Osteoblast (primary cell): ENCODE results near the gene GTF2IRD1. TPM values are rescaled to one million over a fixed set of nuclear protein-coding genes. Genes with fewer than 3 reads are reported as not detected.
A peak's percentile ranks its signal among the peaks of the same experiment; 100 is the strongest.

Experiments used
- DNase-seq: peaks from one replicate; pipeline ENCODE4 v3.0.0; 2011; ENCODE audit warnings: low spot score, mixed read lengths; ENCODE audit not compliant: insufficient read length; ENCODE audit errors: missing footprints
- H2AFZ ChIP-seq: 2 replicates; pipeline ENCODE4 v1.6.0; 2011; ENCODE audit warnings: mild to moderate bottlenecking, low read length
- H3K27ac ChIP-seq: 2 replicates; pipeline ENCODE4 v1.5.1; 2011; ENCODE audit warnings: mild to moderate bottlenecking, low read depth, low read length, moderate library complexity
- H3K27me3 ChIP-seq: 2 replicates; pipeline ENCODE4 v1.6.0; 2012; ENCODE audit warnings: mild to moderate bottlenecking, control low read depth, inconsistent platforms, low read length, moderate library complexity; ENCODE audit not compliant: insufficient read depth
- H3K36me3 ChIP-seq: 2 replicates; pipeline ENCODE4 v1.5.1; 2011; ENCODE audit warnings: mild to moderate bottlenecking, low read length, control low read depth, moderate library complexity; ENCODE audit not compliant: insufficient read depth
- H3K4me1 ChIP-seq: 2 replicates; pipeline ENCODE4 v1.5.1; 2011; ENCODE audit warnings: mild to moderate bottlenecking, low read length, control low read depth, moderate library complexity; ENCODE audit not compliant: insufficient read depth
- H3K4me2 ChIP-seq: 2 replicates; pipeline ENCODE4 v1.6.0; 2011; ENCODE audit warnings: mild to moderate bottlenecking, low read length; ENCODE audit not compliant: insufficient read depth
- H3K4me3 ChIP-seq: fragments of 200-600 bp; sonication (generic); 3 replicates; pipeline ENCODE4 v1.5.1; 2012; ENCODE audit warnings: mild to moderate bottlenecking, low read length, inconsistent platforms; ENCODE audit not compliant: insufficient read depth
- H3K79me2 ChIP-seq: 2 replicates; pipeline ENCODE4 v1.6.0; 2012; ENCODE audit warnings: mild to moderate bottlenecking, low read length, control low read depth, inconsistent platforms; ENCODE audit not compliant: insufficient read depth
- H3K9me3 ChIP-seq: 2 replicates; pipeline ENCODE4 v1.5.1; 2011; ENCODE audit warnings: low read depth, low read length, control low read depth
- H4K20me1 ChIP-seq: 2 replicates; pipeline ENCODE4 v1.6.0; 2012; ENCODE audit warnings: mild to moderate bottlenecking, low read length, control low read depth; ENCODE audit not compliant: insufficient read depth
- CTCF ChIP-seq: IDR thresholded peaks from 2 replicates; pipeline ENCODE4 v1.5.1; 2011; ENCODE audit warnings: mild to moderate bottlenecking, low read depth, low read length, moderate library complexity; ENCODE audit errors: extremely low read depth
- total RNA-seq: library from RNA; depleted of rRNA; stranded (reverse); fragments of >200 nt; gene quantifications from 2 replicates; pipeline ENCODE4 v1.2.3, GENCODE V29; 2012

The GTF2IRD1 gene
- total RNA-seq, 1 donor, result 15.9 TPM

GRCh38 chr7:74452748-74453321 lies 871 bp upstream of the GTF2IRD1 start:
- Histone ChIP-seq H3K79me2 (peaks cover 47% of the 10 kb centered on the region), H3K36me3 (no peaks in the 10 kb centered on the region), H3K4me3 (peak overlapping the region; percentile 79), H3K27ac (peak overlapping the region; percentile 90), H3K27me3 (no peaks in the 10 kb centered on the region), H4K20me1 (peaks cover 11% of the 10 kb centered on the region), H2AFZ (peak overlapping the region; percentile 88), H3K4me1 (peaks cover 27% of the 10 kb centered on the region), H3K4me2 (peak overlapping the region; percentile 82), H3K9me3 (no peaks in the 10 kb centered on the region)
- TF ChIP-seq CTCF, result no peak
- peak; percentile 96 for DNase-seq

DNA sequence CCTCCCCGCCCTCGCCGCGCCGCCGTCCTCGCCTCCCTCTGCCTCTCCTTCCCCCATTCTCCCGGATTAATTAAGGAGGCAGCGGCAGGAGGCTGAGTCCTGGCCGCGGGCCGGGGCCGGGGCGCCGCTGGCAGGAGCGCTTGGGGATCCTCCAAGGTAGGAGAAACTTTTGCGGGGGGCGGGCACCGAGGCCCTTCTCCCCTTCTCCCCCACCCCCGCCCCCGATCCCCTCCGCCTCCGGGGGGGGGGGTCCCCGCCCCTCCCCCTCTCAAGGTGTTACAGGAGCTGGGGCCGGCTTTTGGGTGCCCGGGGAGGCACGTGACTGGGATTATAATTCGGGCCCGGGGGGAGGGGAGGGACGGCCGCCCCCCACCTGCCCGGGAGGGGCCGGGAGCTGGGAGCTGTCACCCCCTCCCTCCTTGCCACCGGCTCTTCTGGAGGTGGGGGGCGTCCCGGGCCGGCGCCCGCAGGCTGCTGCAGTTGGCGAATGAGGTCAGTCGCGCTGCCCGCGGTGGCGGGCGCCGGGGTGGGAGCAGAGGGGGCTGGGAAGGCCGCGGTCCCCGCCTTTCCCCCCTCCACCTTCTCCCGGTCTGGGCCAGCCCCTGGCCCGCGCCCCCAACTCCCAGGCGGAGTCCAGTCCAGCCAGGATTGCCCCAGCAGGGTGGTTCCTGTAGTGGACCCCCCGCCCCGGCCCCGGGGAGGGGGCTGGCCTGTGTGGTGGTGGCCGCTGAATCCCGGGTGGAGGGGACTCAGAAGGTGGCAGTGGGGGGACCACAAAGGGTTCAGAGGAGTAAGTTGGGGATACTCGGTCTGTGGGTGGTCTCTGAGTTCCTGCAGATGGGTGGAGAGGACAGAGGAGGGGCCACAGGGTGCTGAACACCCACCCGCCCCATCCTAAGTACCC lies 567 bp downstream of the GTF2IRD1 start:
- H3K4me1 ChIP-seq, result peaks cover 27% of the 10 kb centered on the region
- no peak for TF ChIP-seq CTCF
- peak; percentile 86 for DNase-seq
- no peaks in the 10 kb centered on the region for H3K27me3 ChIP-seq
- H3K79me2 ChIP-seq, result peaks cover 61% of the 10 kb centered on the region
- H3K9me3 ChIP-seq, result no peaks in the 10 kb centered on the region
- peak overlapping the region; percentile 83 for H3K4me2 ChIP-seq
- H3K36me3 ChIP-seq, result no peaks in the 10 kb centered on the region
- H3K27ac ChIP-seq, result peak overlapping the region; percentile 86
- H4K20me1 ChIP-seq, result peaks cover 11% of the 10 kb centered on the region
- H2AFZ ChIP-seq, result no peak overlapping the region
- peak overlapping the region; percentile 79 for H3K4me3 ChIP-seq

DNA sequence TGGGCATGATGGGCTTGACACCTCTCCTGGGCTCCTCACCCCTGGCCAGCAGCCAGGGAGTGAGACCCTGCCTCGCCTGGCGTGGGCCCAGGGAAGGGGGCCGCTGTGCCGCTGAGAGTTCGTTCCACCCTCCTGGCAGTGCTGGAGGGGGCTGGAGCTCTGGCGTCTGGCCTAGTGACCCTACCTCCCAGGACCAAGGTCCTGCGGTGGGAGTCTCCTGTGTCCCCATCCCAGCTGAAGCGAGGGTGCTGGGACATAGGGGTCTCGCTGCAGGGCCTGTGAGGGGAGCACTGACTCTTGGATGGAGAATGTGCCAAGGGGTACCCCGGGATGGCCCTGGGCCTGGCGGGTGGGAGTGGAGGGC lies 1.2 kb downstream of the GTF2IRD1 start:
- Histone ChIP-seq H3K27me3 (no peaks in the 10 kb centered on the region), H3K4me1 (peaks cover 27% of the 10 kb centered on the region), H3K79me2 (peaks cover 68% of the 10 kb centered on the region), H3K27ac (peak overlapping the region; percentile 86), H3K4me3 (peak overlapping the region; percentile 79), H3K36me3 (no peaks in the 10 kb centered on the region), H3K9me3 (no peaks in the 10 kb centered on the region), H2AFZ (no peak overlapping the region), H3K4me2 (peak overlapping the region; percentile 83), H4K20me1 (peaks cover 11% of the 10 kb centered on the region)
- DNase-seq, result no peak
- no peak for TF ChIP-seq CTCF

- Histone ChIP-seq H3K27me3 (no peaks in the 10 kb centered on the region), H3K36me3 (no peaks in the 10 kb centered on the region), H2AFZ (no peak overlapping the region), H4K20me1 (peaks cover 11% of the 10 kb centered on the region), H3K9me3 (no peaks in the 10 kb centered on the region), H3K4me2 (peak overlapping the region; percentile 83), H3K4me3 (peak overlapping the region; percentile 79), H3K27ac (peak overlapping the region; percentile 86), H3K4me1 (peaks cover 27% of the 10 kb centered on the region), H3K79me2 (peaks cover 72% of the 10 kb centered on the region)
- no peak for TF ChIP-seq CTCF
- peak; percentile 83 for DNase-seq
Measured at GRCh38 chr7:74455291-74455804, 1.6 kb downstream of the GTF2IRD1 start.
